Measurements from ENCODE around the gene DUSP16.

DNA sequence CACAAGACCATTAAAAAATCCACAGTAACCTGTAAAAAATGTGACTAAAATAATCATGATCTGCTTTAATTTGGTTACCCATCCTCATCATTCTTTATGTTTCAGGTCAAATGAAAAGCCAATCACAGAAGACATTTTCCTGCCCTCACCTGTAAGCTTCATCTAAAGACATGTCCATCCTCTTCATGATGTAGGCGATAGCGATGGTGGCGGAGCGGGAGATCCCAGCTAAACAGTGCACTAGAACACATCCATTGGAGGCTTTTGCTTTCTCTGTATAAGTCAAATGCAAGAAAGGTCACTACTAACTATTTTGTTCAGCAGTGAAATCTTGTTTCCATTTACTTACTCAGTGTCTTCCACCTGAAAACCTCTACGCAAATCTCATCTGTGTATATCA lies 82.6 kb downstream of the DUSP16 start:
- TF ChIP-seq, protein P1, sequence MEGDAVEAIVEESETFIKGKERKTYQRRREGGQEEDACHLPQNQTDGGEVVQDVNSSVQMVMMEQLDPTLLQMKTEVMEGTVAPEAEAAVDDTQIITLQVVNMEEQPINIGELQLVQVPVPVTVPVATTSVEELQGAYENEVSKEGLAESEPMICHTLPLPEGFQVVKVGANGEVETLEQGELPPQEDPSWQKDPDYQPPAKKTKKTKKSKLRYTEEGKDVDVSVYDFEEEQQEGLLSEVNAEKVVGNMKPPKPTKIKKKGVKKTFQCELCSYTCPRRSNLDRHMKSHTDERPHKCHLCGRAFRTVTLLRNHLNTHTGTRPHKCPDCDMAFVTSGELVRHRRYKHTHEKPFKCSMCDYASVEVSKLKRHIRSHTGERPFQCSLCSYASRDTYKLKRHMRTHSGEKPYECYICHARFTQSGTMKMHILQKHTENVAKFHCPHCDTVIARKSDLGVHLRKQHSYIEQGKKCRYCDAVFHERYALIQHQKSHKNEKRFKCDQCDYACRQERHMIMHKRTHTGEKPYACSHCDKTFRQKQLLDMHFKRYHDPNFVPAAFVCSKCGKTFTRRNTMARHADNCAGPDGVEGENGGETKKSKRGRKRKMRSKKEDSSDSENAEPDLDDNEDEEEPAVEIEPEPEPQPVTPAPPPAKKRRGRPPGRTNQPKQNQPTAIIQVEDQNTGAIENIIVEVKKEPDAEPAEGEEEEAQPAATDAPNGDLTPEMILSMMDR (IDR thresholded peaks at IDR 0.05; ENCODE audit: borderline replicate concordance, extremely low read depth, low read length, poor library complexity, severe bottlenecking): no peak
- TF ChIP-seq EZH2 (IDR thresholded peaks at IDR 0.05; ENCODE audit: borderline replicate concordance, low read depth, low read length, severe bottlenecking): no peak
